ENCODE data around the gene TSPAN7. TPM values are rescaled to one million over a fixed set of nuclear protein-coding genes. Genes with fewer than 3 reads are reported as not detected.

TSPAN7 gene
- total RNA-seq, 4 donors from 2014 or later = 26.9 to 170 (median 134) TPM

DNA sequence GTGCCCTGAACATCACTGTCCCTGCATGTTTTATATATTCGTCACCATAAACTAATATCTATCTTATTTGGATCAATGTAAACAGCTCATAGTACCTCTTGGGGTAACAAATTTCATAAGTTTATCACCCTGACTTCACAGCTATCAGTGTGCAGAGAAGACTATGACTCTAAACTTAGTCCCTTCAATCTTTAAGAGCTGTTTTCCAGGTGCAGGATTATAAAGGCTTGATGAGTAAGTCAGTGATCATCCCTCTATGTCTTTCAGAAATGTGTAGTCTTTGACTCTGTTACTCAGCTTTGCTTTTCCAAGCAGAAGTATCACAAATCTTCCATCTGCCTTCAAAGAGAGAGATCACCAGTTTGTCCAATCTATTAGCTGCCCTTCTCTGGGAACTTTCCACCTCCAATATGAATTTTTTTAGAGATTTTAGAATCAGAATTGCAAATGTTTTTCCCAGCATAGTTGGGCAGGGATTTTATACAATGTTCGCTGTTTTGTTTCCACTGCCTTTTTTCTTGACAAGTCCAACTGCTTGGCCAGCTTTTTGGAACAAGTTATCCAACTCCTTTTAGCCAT lies 45.1 kb upstream of the TSPAN7 start:
- Histone ChIP-seq H3K36me3 (no peaks in the 10 kb centered on the region), H3K9me3 (no peaks in the 10 kb centered on the region), H3K4me1 (no peaks in the 10 kb centered on the region), H3K27ac (no peak overlapping the region), H3K4me3 (no peak overlapping the region), H3K27me3 (no peaks in the 10 kb centered on the region)
- DNase-seq = no peak
- intact Hi-C loops (cut with DNase I; ENCODE audit: low total_unique reads) = no loop called here
- WGBS, 2 donors (ENCODE audit: low coverage in 1 of 2) = 66 to 80% methylated on average over 1 to 2 of the region's 2 CpGs
- in situ Hi-C loops (cut with MboI; ENCODE audit: low pct_ligation_motif_present in 1 of 4, low pct_unique_long_range_greater_than_20kb in 1 of 4, low sequenced_read_pairs in 3 of 4) = no loop called here
- TF ChIP-seq POLR2A (IDR thresholded peaks at IDR 0.05) = no peak
- TF ChIP-seq POLR2AphosphoS5 (IDR thresholded peaks at IDR 0.05) = no peak
- TF ChIP-seq EP300 (IDR thresholded peaks at IDR 0.05; ENCODE audit: low read depth) = no peak
- TF ChIP-seq, protein P1, sequence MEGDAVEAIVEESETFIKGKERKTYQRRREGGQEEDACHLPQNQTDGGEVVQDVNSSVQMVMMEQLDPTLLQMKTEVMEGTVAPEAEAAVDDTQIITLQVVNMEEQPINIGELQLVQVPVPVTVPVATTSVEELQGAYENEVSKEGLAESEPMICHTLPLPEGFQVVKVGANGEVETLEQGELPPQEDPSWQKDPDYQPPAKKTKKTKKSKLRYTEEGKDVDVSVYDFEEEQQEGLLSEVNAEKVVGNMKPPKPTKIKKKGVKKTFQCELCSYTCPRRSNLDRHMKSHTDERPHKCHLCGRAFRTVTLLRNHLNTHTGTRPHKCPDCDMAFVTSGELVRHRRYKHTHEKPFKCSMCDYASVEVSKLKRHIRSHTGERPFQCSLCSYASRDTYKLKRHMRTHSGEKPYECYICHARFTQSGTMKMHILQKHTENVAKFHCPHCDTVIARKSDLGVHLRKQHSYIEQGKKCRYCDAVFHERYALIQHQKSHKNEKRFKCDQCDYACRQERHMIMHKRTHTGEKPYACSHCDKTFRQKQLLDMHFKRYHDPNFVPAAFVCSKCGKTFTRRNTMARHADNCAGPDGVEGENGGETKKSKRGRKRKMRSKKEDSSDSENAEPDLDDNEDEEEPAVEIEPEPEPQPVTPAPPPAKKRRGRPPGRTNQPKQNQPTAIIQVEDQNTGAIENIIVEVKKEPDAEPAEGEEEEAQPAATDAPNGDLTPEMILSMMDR (IDR thresholded peaks at IDR 0.05) = no peak

DNA sequence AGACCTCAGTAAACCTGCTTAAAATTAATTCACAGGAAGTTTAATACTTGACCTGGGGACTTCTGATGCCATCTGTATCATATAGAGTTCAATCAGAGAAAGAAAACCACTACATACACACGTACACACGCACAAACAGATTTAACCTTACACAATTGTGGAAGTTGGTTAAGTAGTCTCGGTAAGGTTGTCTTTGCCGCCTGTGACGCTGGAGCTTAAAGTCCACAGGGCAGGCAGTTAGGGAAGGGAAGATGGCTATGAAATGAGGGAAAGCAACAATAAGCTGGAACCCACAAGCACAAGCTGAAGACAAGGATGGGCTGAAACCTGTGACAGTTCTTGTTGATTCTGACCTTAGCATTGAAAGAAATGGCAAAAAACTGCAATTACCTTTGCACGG lies 41.7 kb upstream of the TSPAN7 start:
- 80% methylated on average over 6 of the region's 6 CpGs; no CpG with 5 or more reads in 1 of the 2 donors for WGBS, 2 donors (ENCODE audit: low coverage in 1 of 2)
- Histone ChIP-seq H3K9me3 (no peaks in the 10 kb centered on the region), H3K36me3 (no peaks in the 10 kb centered on the region), H3K27me3 (no peaks in the 10 kb centered on the region), H3K4me3 (no peak overlapping the region), H3K27ac (no peak overlapping the region), H3K4me1 (no peaks in the 10 kb centered on the region)
- DNase-seq = no peak
- in situ Hi-C loops (cut with MboI; ENCODE audit: low pct_ligation_motif_present in 1 of 4, low pct_unique_long_range_greater_than_20kb in 1 of 4, low sequenced_read_pairs in 3 of 4) = no loop called here
- intact Hi-C loops (cut with DNase I; ENCODE audit: low total_unique reads) = no loop called here
- TF ChIP-seq POLR2AphosphoS5 (IDR thresholded peaks at IDR 0.05) (no peak), POLR2A (IDR thresholded peaks at IDR 0.05) (no peak), EP300 (IDR thresholded peaks at IDR 0.05; ENCODE audit: low read depth) (no peak)
- TF ChIP-seq, protein P1 (IDR thresholded peaks at IDR 0.05) = no peak

DNA sequence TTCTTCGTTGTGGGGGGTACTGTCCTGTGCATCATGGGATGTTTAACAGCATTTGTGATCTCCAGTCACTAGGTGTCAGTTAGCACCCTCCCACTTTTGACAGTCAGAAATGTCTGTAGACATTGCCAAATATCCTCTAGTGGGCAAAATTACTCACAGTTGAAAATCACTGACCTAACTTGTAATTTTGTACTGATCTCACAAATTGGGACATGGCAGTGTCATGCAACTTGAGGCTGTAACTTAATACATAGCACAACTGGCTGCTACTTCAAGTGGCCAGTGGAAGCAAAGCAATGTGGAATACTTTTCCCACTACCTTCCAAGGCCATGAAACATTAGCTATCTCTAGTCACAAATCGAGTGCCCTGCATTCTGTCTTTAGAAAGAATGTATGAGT lies 23.2 kb upstream of the TSPAN7 start:
- Histone ChIP-seq H3K27ac (no peak overlapping the region), H3K27me3 (no peaks in the 10 kb centered on the region), H3K4me1 (no peaks in the 10 kb centered on the region), H3K36me3 (no peaks in the 10 kb centered on the region), H3K4me3 (no peak overlapping the region), H3K9me3 (no peaks in the 10 kb centered on the region)
- no peak for TF ChIP-seq POLR2A (IDR thresholded peaks at IDR 0.05)
- DNase-seq = no peak
- WGBS, 2 donors (ENCODE audit: low coverage in 1 of 2) = 42 to 83% methylated on average over 1 to 2 of the region's 2 CpGs
- in situ Hi-C loops (cut with MboI; ENCODE audit: low pct_ligation_motif_present in 1 of 4, low pct_unique_long_range_greater_than_20kb in 1 of 4, low sequenced_read_pairs in 3 of 4) (no loop called here), intact Hi-C loops (cut with DNase I; ENCODE audit: low total_unique reads) (no loop called here)

DNA sequence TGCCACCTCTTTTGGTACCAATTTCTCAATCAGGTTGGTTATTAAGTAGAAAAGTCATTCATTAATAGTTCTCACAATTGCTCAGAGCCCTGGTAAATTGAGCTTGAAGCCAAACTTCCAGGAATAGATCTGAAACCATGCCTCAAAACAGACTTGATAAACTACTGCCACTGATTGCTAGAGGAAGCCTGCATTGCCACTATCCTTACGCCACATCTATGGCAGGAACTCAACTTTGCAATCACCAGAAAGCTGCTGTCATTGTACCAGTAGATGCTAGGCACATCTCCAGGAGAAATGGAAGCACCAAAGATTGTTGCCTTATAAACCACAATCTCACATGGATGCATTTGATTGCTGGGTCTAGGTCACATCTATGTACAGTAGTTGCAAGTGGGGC lies 21.6 kb upstream of the TSPAN7 start:
- TF ChIP-seq, protein P1 (IDR thresholded peaks at IDR 0.05) = no peak
- no peak for TF ChIP-seq POLR2A (IDR thresholded peaks at IDR 0.05)
- TF ChIP-seq EP300 (IDR thresholded peaks at IDR 0.05; ENCODE audit: low read depth) = no peak
- TF ChIP-seq POLR2AphosphoS5 (IDR thresholded peaks at IDR 0.05) = no peak
- H3K4me1 ChIP-seq = no peaks in the 10 kb centered on the region
- no peak overlapping the region for H3K4me3 ChIP-seq
- no peaks in the 10 kb centered on the region for H3K36me3 ChIP-seq
- intact Hi-C loops (cut with DNase I; ENCODE audit: low total_unique reads) (no loop called here), in situ Hi-C loops (cut with MboI; ENCODE audit: low pct_ligation_motif_present in 1 of 4, low pct_unique_long_range_greater_than_20kb in 1 of 4, low sequenced_read_pairs in 3 of 4) (no loop called here)
- H3K27me3 ChIP-seq = no peaks in the 10 kb centered on the region
- no peaks in the 10 kb centered on the region for H3K9me3 ChIP-seq
- WGBS, 2 donors (ENCODE audit: low coverage in 1 of 2) = 87% methylated on average over 1 of the region's 1 CpG; no CpG with 5 or more reads in 1 of the 2 donors
- no peak overlapping the region for H3K27ac ChIP-seq
- DNase-seq = no peak

DNA sequence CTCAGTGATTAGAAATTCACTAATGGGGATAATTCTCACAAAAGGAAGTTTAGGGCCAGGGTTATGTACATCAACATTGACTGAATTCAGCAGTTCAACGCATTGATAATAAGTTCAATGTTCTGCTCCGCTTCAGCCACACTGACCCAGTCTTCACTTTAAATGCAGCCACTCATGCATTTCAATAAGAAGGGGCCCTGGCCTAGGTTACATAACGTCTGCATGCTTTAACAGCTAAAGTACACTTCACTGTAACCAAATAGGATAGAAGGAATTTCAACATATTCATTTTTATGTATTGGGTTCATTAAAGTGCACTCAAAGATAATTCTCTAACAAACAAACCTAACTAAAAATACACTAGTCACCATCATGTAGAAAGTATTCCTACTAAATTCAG lies 12.8 kb upstream of the TSPAN7 start:
- Histone ChIP-seq H3K27me3 (no peaks in the 10 kb centered on the region), H3K36me3 (no peaks in the 10 kb centered on the region), H3K4me1 (no peaks in the 10 kb centered on the region), H3K9me3 (no peaks in the 10 kb centered on the region), H3K27ac (no peak overlapping the region), H3K4me3 (no peak overlapping the region)
- TF ChIP-seq POLR2A (IDR thresholded peaks at IDR 0.05) = no peak
- TF ChIP-seq, protein P1 (IDR thresholded peaks at IDR 0.05) = no peak
- TF ChIP-seq EP300 (IDR thresholded peaks at IDR 0.05; ENCODE audit: low read depth) = no peak
- DNase-seq = no peak
- 72% methylated on average over 3 of the region's 3 CpGs; no CpG with 5 or more reads in 1 of the 2 donors for WGBS, 2 donors (ENCODE audit: low coverage in 1 of 2)
- in situ Hi-C loops (cut with MboI; ENCODE audit: low pct_ligation_motif_present in 1 of 4, low pct_unique_long_range_greater_than_20kb in 1 of 4, low sequenced_read_pairs in 3 of 4) (no loop called here), intact Hi-C loops (cut with DNase I; ENCODE audit: low total_unique reads) (no loop called here)
